HG03354 (cell line): Measurements from ENCODE around the gene LHX5.
"Not testable (repeated sequence)": the region's sequence is repeated elsewhere in the genome, so short reads cannot be mapped to it uniquely, and the experiment has no call there.

Source experiments
- ATAC-seq: cut with Tn5 transposase; IDR thresholded peaks from one replicate; pipeline ENCODE4 v1.9.1; 2021; ENCODE audit warnings: mild to moderate bottlenecking; ENCODE audit not compliant: unreplicated experiment, poor library complexity, severe bottlenecking

LHX5 gene

GRCh38 chr12:113471619-113472171, at the start of gene LHX5:
LHX5 (minus strand) TSS chr12:113471871; CDS start chr12:113471498, 373 bp downstream.
- no peak for ATAC-seq

- no peak for ATAC-seq
These were observed 48.0 kb upstream of the LHX5 start for GRCh38 chr12:113519464-113520307.

- ATAC-seq = no peak
These were observed 43.6 kb upstream of the LHX5 start for GRCh38 chr12:113515082-113515856.

- ATAC-seq = no peak
These were observed 42.9 kb upstream of the LHX5 start for GRCh38 chr12:113514602-113515001.

- no peak for ATAC-seq
These were observed 40.9 kb upstream of the LHX5 start for GRCh38 chr12:113512568-113512967.

- ATAC-seq = no peak
These were observed 35.2 kb upstream of the LHX5 start for GRCh38 chr12:113506867-113507266.

- ATAC-seq = no peak
These were observed 34.3 kb upstream of the LHX5 start for GRCh38 chr12:113505941-113506340.

GRCh38 chr12:113504917-113505316, 33.2 kb upstream of the LHX5 start:
- ATAC-seq = no peak

- ATAC-seq = no peak
These were observed 29.2 kb upstream of the LHX5 start for GRCh38 chr12:113500782-113501311.

- ATAC-seq = no peak
These were observed 28.6 kb upstream of the LHX5 start for GRCh38 chr12:113500306-113500675.

GRCh38 chr12:113498490-113498889, 26.8 kb upstream of the LHX5 start:
- no peak for ATAC-seq

GRCh38 chr12:113497693-113498092, 26.0 kb upstream of the LHX5 start:
- no peak for ATAC-seq

- not testable (repeated sequence) for ATAC-seq
These were observed 24.3 kb upstream of the LHX5 start for GRCh38 chr12:113495941-113496340.

GRCh38 chr12:113488322-113488721, 16.7 kb upstream of the LHX5 start:
- no peak for ATAC-seq

- ATAC-seq = no peak
These were observed 15.1 kb upstream of the LHX5 start for GRCh38 chr12:113486722-113487121.

GRCh38 chr12:113485330-113485729, 13.7 kb upstream of the LHX5 start:
- ATAC-seq = no peak

GRCh38 chr12:113482334-113482733, 10.7 kb upstream of the LHX5 start:
- no peak for ATAC-seq

GRCh38 chr12:113480336-113480971, 8.8 kb upstream of the LHX5 start:
- no peak for ATAC-seq

- no peak for ATAC-seq
These were observed 8.1 kb upstream of the LHX5 start for GRCh38 chr12:113479590-113480335.
